ENCODE results near the gene SPATA4. TPM values are rescaled to one million over a fixed set of nuclear protein-coding genes. Genes with fewer than 3 reads are reported as not detected.
"Not testable (repeated sequence)": the region's sequence is repeated elsewhere in the genome, so short reads cannot be mapped to it uniquely, and the experiment has no call there.

Gene SPATA4
- not detected for total RNA-seq

DNA sequence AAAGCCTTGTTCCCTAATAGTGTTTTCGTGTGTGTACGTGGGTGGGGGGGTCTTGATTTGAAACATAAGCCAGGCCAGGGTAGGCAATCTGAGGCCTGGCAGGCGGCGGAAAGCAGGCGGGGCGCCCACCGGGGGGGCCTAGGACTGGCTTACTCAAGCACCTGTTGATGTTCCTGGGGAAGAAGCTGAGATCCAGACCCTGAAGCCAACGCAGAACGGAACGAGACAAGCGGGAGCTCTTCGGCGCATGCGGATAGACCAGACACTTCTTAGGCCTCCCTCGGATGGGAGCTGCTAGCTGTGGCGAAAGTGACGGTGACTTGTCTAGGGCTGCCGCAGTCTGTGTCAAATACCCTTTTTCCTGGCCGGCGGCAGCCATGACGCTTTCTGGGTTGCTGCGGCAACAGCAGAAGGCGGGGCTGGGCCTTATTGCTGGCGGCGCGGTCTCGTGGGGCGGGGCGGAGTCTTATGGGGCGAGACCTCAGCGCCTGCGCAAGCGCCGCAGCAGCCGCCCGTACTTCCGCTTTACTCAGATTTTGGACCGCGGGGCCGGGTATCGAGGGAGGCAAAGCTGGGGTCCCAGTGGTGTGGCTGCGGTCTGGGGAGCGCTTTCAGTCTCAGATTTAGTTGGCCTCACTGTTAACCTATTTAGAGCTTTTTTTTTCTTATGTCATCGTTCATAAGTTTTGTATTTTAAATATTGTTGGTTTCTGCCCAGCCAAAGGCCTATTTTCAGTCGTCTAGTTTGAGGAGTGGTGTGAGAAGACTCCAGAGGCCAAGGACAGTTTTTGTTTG, at the start of gene SPATA4:
Gene SPATA4, minus strand, starts transcription at position 402 of the 795 bp plus-strand sequence. Its CDS starts 23 bp downstream, at position 379.
- intact Hi-C loops (cut with DNase I), result no loop called here
- peak; percentile 100 for ATAC-seq

DNA sequence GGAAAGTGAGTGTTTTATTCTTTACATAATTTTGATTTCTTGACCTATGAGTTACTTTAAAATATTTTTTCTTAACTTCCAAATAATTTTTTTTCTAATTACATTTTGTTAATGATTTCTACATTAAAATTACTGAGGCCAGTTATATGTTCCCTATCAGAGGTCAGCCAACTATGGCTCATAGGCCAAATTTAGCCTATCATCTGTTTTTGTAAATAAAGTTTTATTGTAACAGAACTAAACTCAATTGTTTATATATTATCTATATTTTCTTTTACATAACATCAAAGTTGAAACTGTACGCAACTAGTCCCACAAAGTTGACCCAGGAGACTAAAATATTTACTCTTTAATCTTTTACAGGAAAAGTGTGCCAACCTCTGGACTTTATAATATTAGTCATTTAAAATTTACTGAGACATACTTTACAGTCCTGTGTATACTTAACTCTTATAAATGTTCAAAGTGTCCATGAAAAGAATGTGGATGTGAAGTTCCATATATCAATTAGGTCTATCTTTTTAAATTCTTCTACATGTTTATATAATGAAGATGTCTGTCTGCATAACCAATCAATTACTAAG, 47.5 kb upstream of the SPATA4 start:
- intact Hi-C loops (cut with DNase I), result no loop called here
- ATAC-seq (no peak), DNase-seq (ENCODE audit: low spot score) (no peak)

More for the DNA sequence above, at the start of gene SPATA4:
- DNase-seq (ENCODE audit: low spot score), result peak; percentile 96

DNA sequence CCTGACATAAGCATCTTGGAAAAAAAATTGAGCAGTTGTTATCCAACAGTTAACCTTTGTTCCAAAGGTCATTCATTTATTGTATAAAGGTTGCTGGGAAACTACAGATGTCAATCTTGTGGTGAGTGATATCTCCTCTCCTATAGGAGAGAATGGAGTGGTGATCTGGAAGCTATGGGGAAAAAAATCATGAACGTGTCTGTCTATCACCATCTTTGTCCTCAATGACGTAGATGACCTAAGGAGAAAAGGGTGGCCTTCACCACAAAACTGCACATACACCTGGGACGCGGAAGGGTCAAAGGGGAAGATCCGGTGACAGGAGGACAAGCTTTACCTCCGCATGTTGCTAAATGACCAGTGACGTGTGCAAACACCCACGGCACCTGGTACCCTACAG, 46.3 kb upstream of the SPATA4 start:
- no peak for ATAC-seq
- intact Hi-C loops (cut with DNase I), result no loop called here
- no peak for DNase-seq (ENCODE audit: low spot score)

DNA sequence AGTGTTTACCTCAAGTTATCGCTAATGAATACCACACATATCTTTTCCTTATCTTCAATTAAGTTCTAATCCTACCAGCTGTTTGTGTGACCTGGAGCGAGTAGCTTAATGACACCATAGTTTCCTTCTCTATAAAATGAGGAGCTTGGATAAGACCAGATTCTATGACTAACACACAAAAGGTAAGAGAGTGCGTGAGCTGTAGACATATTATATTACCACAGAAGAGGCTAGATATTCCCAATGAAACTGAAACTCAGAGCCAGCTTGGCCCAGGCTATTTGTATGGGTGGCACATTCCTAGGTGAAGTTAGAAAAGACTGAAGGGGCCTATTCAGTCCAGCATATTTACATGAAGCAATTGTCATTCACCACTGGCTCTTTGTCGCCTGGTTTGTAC, 43.4 kb upstream of the SPATA4 start:
- ATAC-seq (no peak), DNase-seq (ENCODE audit: low spot score) (no peak)
- intact Hi-C loops (cut with DNase I), result no loop called here

DNA sequence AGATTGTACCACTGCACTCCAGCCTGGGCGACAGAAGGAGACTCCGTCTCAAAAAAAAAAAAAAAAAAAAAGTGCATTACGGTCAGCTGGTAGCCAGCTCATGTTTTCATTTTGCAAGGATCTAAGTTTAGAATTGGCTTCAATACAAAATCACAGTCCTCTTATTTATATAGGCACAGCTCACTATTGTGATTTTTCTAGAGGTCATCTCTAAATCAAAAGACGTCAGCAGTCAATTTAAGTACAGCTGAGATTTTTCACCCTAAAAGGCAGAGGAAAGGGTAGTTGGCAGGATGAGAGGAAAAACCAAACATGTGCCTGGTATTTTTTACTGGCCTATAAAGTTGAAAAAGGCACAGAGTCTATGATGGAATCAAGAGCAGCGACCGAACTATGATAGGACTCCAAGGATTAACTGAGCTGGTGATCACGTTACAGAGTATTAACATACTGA, 42.8 kb upstream of the SPATA4 start:
- ATAC-seq (peak; percentile 79), DNase-seq (ENCODE audit: low spot score) (no peak)
- intact Hi-C loops (cut with DNase I), result no loop called here

DNA sequence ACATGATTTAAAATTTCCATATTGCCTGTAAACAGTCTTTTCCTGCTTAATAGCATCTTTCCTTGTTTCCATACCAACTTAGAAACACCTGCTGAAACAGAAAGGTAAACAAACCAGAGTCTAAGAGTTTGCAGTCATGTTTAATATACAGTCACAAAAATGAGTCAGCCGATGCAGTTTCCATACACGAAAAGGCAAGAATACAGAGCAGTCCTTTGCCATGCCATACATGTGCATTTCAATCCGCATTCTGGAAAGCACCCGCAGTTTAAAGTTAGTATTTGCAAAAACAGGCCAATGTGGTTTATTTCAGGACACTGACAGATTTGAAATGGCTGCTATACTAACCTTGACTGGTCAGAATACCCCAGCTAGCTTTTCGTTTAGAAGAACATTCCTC, 41.6 kb upstream of the SPATA4 start:
- ATAC-seq (no peak), DNase-seq (ENCODE audit: low spot score) (no peak)
- intact Hi-C loops (cut with DNase I), result no loop called here

DNA sequence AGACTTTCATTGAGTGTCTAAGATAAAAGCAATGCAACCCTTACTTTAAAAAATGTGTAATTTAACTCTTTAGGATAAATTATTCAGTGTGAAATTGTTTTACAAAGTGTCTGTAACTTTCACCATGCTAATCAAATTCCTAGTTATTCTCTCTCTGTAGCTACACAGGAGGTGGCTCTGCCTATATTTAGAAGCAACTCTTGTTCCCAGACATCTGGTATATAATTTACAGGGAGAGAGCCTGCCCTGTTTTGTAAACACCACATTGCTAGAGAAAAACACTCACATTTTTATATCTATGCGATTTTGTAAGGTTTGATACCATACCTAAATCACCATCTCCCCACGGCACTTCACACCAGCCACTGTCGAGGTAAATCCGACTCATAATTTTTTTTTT, 35.5 kb upstream of the SPATA4 start:
- DNase-seq (ENCODE audit: low spot score), result no peak
- no peak for ATAC-seq
- intact Hi-C loops (cut with DNase I), result no loop called here

DNA sequence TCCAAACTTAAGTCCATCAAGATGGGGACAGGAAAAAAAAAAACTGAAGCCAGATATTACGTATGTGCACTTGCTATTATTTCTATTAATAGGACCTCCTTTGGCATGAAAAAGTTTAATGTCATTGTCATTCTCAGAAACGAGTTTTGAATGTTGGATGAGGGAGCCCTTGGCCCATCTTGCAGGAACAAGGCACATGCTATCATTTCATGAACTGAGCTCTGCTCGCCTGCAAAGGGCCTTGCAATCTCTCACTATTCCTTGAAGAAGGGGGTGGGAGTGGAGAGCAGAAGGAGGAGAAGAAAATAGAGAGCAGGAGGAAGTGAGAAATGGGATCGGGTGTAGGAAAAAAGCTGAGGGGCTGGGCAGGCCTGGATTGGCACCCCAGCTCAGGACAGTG, 34.3 kb upstream of the SPATA4 start:
- intact Hi-C loops (cut with DNase I), result no loop called here
- ATAC-seq (no peak), DNase-seq (ENCODE audit: low spot score) (no peak)

DNA sequence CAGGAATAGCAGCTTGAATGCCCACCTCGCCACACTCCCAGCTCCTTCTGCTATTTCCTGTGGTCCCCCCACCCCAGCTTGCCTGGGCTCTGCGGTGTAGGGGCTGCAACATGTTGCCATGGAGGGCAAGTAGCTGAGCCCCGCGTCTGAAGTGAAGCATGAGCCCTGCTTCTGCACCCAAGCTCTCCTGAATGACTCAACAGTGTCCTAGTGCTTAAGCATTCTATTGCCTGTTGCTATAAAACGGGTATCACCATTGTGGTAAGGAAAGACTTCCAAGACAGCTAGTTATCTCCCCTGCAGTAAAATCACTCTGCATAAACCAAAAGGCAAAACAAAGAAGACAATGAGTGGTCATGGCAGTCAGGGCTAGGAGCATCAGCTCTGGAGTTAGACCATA, 31.4 kb upstream of the SPATA4 start:
- DNase-seq (ENCODE audit: low spot score), result no peak
- intact Hi-C loops (cut with DNase I), result no loop called here
- ATAC-seq, result no peak

DNA sequence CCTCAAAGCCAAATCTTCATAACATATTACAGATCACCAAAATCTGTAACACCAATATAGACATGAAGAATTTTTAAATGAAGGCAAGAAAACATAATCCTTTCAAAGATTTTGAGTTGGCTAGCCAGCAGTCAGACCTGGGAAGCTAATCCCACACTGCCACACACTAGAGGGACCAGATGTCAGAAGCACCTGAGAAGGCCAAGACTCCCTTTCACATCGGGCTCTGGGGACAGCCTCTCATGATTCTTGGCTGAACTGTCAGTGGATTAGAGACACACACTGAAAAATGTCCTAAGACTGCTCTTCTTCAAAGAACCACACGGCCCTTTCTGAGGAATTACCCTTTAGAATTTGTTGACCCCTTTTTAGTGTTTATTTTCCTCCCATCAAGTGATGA, 28.2 kb upstream of the SPATA4 start:
- ATAC-seq (no peak), DNase-seq (ENCODE audit: low spot score) (no peak)
- intact Hi-C loops (cut with DNase I), result no loop called here

DNA sequence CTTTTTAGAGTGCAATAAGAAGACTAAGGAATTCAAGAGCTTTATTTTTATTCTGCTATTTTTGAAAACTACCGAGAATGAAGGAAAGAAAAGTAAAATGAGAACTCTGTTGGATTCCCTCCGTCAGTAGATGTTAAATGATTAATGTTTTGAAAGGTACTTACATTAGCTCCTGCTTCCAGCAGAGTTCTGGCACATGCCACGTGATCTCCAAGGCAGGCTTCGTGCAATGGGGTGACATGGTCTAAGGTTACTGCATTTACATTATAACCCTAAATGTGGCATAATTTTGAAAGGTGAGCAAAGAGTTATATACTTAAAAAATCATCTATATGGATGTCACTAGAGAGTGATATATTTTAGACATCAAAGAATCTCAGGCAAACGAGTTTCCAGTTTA, 26.8 kb upstream of the SPATA4 start:
- DNase-seq (ENCODE audit: low spot score) (no peak), ATAC-seq (no peak)
- intact Hi-C loops (cut with DNase I), result no loop called here

DNA sequence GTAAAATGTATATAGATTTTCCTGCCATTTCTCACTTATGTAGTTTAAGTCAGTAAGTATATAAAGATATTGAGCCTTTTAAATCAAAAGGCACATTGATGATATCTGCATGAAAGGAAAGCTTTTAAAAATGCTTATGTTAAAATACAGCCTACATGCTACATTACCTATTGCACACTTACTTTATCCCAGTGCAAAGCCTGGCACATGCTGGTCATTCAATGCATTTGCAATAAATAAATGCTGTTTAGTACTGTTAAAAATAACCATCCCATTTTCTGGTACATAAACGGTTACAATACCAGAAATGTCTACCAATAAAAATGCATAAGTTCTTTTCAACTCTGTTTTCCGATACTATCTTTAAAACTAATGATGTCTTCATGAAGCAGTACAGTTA, 22.1 kb upstream of the SPATA4 start:
- ATAC-seq (no peak), DNase-seq (ENCODE audit: low spot score) (no peak)
- intact Hi-C loops (cut with DNase I), result no loop called here

DNA sequence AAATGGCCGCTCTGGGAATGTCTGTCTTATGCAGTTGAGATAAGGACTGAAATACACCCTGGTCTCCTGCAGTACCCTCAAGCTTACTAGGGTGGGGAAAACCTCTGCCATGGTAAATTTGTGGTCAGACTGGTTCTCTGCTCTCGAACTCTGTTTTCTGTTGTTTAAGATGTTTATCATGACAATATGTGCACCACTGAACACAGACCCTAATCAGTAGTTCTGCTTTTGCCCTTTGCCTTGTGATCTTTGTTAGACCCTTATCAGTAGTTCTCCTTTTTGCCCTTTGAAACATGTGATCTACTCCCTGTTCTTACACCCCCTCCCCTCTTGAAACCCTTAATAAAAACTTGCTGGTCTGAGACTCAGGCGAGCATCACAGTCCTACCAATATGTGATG, 17.0 kb upstream of the SPATA4 start:
- DNase-seq (ENCODE audit: low spot score); ATAC-seq; intact Hi-C loops (cut with DNase I): not testable (repeated sequence)

DNA sequence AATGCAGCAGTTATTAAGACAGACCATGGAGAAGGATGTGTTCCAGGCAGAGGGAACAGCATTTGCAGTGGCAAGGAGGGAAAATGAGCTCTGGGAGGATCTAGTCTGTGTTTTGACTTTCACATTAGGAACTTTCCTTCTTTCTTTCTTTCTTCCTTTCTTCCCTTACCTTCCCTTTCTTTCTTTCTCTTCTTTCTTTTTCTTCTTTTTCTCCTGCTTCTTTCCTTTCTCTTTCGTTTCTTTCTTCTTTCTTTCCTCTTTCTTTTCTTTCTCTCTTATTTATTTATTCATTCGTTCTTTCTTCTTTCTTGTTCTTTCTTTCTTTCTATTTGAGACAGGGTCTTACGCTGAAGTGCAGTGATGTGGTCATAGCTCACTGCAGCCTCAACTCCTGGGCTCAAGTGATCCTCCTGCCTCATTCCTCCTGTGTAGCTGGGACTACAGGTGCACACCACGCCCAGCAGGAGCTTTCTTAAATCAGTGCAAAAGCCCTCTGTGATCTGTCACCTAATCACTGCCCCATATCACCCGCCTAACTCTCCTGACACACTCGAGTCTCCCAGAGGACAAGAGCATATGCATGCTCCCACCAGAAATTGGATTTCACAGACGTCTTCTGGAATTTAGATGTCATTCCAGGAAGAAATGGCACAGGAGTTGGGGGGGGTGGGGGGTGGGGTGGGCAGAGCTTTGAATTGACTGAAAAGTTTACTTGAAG, 15.4 kb upstream of the SPATA4 start:
- no peak for DNase-seq (ENCODE audit: low spot score)
- ATAC-seq, result no peak
- intact Hi-C loops (cut with DNase I), result no loop called here

DNA sequence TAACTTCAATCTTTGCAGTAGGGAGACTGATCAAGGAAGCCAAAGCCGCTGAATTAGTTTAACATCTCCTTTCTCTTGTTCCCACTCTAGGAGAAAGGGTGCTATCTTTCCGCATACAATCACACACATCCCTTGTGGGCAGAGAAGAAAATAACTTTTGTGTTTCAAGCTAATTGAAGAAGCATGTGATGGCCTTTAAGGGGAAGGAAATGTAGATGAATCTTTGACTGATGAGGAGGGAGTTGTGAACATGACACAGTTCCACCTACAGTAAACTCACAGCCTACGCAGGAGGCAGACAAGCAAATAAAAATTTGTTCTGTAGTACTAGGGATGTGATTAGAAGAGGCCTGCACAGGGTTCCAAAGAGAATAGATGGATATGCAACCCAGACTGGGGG, 14.7 kb upstream of the SPATA4 start:
- no peak for DNase-seq (ENCODE audit: low spot score)
- intact Hi-C loops (cut with DNase I), result no loop called here
- no peak for ATAC-seq

DNA sequence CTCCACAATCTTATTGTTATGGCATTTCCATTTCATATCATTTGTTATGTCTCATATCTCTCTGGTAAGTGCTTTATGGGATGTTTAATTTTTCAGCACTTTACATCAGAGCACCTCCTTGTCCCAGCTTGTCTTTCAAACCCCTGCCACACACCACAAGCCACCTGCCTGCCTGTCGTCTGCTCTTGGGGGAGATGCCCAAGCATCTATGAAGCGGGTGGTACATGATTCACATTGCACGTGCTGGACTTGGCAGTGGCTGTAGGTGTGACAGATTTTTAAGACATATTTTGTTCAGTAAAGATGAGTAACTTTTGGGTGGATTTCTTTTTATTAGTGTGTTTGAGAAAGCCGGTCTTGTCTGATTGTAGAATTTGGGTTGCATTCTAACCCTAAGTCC, 14.2 kb upstream of the SPATA4 start:
- intact Hi-C loops (cut with DNase I), result no loop called here
- ATAC-seq, result no peak
- DNase-seq (ENCODE audit: low spot score), result no peak

DNA sequence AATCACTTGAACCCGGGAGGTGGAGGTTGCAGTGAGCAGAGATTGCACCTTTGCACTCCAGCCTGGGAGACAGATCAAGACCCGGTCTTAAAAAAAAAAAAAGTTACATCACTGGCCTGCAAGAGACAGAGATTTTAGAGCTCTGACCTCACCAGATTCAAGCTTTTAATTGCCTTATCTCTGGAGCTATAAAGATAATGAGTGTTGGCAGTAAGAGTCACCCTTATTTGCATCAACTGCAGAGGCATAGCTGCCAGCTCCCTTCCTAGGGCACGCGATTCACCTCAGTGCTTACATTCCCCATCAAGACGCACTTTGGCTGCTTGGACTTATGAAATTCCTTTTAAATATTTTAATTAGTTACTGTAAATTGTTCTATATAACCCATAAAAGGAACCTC, 12.5 kb upstream of the SPATA4 start:
- ATAC-seq (no peak), DNase-seq (ENCODE audit: low spot score) (no peak)
- intact Hi-C loops (cut with DNase I), result no loop called here

DNA sequence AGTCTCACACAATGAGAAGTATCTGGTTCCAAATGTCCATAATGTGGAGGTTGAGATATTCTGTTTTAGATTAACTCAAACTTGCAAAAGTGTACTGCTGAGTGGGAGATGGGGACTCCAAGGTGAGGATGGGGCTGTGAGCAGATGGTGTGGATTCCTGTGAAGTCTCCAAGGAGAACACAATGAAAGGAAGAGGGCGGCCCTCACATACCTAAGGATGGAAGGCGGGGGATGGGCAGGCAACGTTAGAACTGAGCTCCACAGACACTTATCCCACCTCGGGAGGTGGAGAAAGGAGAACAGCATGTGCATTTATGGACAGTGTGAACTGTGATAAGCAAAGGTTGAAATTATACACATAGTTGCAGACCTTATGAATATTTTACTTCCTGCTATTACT, 9.9 kb upstream of the SPATA4 start:
- intact Hi-C loops (cut with DNase I), result no loop called here
- ATAC-seq, result no peak

DNA sequence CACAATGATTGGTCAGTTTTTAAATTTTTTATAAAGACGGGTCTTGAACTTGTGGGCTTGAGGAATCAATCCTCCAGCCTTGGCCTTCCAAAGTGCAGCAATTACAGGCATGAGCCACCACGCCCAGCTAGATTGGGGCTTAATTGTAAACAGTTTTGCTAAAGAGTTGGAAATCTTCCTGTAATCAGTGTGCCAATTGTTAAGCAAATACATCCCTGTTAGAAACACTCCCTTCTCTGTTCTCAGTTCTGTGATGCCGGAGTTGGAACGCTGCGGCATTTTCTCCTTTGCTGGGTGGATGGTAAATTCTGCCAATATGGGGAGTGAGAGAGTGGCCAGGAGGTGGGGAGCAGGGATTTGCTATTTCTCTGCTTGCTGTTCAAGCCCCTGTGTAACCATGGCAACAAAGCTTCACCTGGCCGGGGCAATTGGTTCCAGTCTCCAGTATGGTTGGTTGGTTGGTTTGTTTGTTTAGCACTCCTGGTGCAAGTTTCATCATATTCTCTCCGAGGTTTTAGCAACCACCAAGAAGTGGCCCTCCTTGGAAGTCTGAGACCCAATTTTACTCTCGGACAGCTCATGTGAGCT, 3.0 kb upstream of the SPATA4 start:
- ATAC-seq (no peak), DNase-seq (ENCODE audit: low spot score) (no peak)
- intact Hi-C loops (cut with DNase I), result no loop called here

More for the DNA sequence above, 9.9 kb upstream of the SPATA4 start:
- no peak for DNase-seq (ENCODE audit: low spot score)

DNA sequence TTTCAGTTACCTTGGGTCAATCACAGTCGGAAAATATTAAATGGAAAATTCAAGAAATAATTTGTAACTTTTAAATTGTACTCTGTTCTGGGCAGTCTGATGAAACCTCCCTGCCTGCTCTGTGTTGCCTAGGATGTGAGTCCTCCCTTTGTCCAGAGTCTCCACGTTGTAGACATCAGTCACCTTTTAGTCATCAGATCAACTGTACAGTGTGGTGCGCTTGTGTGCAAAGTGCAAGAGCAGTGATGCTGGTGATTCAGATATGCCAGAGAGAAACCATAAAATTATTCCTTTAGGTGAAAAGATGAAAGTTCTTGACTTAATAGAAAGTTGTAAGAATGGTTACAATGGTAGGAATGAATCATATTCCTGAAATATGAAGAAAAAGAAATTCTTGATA, 1.4 kb downstream of the SPATA4 start:
- no peak for DNase-seq (ENCODE audit: low spot score)
- no peak for ATAC-seq
- intact Hi-C loops (cut with DNase I), result no loop called here

Measured in sciatic nerve (tissue), 2 donors.